Peyer's patch (tissue), 4 donors: ENCODE measurements around the gene PRDX3. TPM values are rescaled to one million over a fixed set of nuclear protein-coding genes. Genes with fewer than 3 reads are reported as not detected.

Source experiments
- DNase-seq, 3 donors: peaks; one replicate each; pipeline ENCODE4 v3.0.0-alpha.2; 2017 to 2019
- H3K27ac ChIP-seq, 4 donors: fragments of 200-600 bp; sonication (generic); one replicate each; pipeline ENCODE4 v1.5.1; 2016 to 2019
- H3K27me3 ChIP-seq, 2 donors: fragments of 200-600 bp; sonication (generic); one replicate each; pipeline ENCODE4 v1.5.1; 2019
- H3K36me3 ChIP-seq, 3 donors: fragments of 200-600 bp; sonication (generic); one replicate each; pipeline ENCODE4 v1.5.1; 2016 to 2019
- H3K4me1 ChIP-seq, 4 donors: fragments of 200-600 bp; sonication (generic); one replicate each; pipeline ENCODE4 v1.5.1; 2016 to 2019
- H3K4me3 ChIP-seq, 4 donors: fragments of 200-600 bp; sonication (generic); 1 replicate in 3 of 4; 2 replicates in 1 of 4; pipeline ENCODE4 v1.5.1; 2016 to 2019; ENCODE audit warnings: mild to moderate bottlenecking in 1 of 4
- H3K9me3 ChIP-seq, 4 donors: fragments of 200-600 bp; sonication (generic); one replicate each; pipeline ENCODE4 v1.5.1; 2016 to 2019; ENCODE audit warnings: mild to moderate bottlenecking in 1 of 4
- CTCF ChIP-seq, 6 experiments: fragments of 450-650 bp in 4 of 6; fragments of 200-600 bp in 2 of 6; sonication (generic) in 1 of 6; IDR thresholded peaks; one replicate each; pipeline ENCODE4 v1.5.1; 2017 to 2019; ENCODE audit warnings: antibody characterized with exemption in 6 of 6, mild to moderate bottlenecking in 3 of 6, moderate library complexity in 1 of 6
- POLR2A ChIP-seq, 2 donors: fragments of 450-650 bp; IDR thresholded peaks; one replicate each; pipeline ENCODE4 v1.5.1; 2017; ENCODE audit warnings: antibody characterized with exemption in 2 of 2, mild to moderate bottlenecking in 2 of 2, moderate library complexity in 2 of 2
- total RNA-seq, 4 donors: library from RNA; depleted of rRNA; stranded (reverse); fragments of >200 nt; gene quantifications; one replicate each; pipeline ENCODE4 v1.1.0, GENCODE V29; 2016

PRDX3 gene
- total RNA-seq, 4 donors from 2014 or later, result 76.2 to 138 (median 107) TPM

GRCh38 chr10:119205894-119206602, 27.4 kb upstream of the PRDX3 start:
- TF ChIP-seq POLR2A (IDR thresholded peaks at IDR 0.05), result no peak
- TF ChIP-seq CTCF (IDR thresholded peaks at IDR 0.05), result no peak
- H3K4me1 ChIP-seq, result peaks cover 0 to 14% (median 8%) of the 10 kb centered on the region in 4 donors
- no peaks in the 10 kb centered on the region for H3K27me3 ChIP-seq
- H3K36me3 ChIP-seq, result no peaks in the 10 kb centered on the region
- H3K27ac ChIP-seq, result peak overlapping the region; percentile 97 to 100 (median 98)
- DNase-seq, result peak; percentile 77 to 88 (median 81)
- no peaks in the 10 kb centered on the region for H3K9me3 ChIP-seq
- H3K4me3 ChIP-seq, result peak overlapping the region; percentile 85 to 95 (median 90)

GRCh38 chr10:119203006-119203405, 24.4 kb upstream of the PRDX3 start:
- Histone ChIP-seq H3K27me3 (no peaks in the 10 kb centered on the region), H3K27ac (no peak overlapping the region), H3K9me3 (no peaks in the 10 kb centered on the region), H3K36me3 (no peaks in the 10 kb centered on the region), H3K4me3 (no peak overlapping the region), H3K4me1 (peaks cover 0 to 9% (median 7%) of the 10 kb centered on the region in 4 donors)
- DNase-seq, result no peak
- TF ChIP-seq POLR2A (IDR thresholded peaks at IDR 0.05) (no peak), CTCF (IDR thresholded peaks at IDR 0.05) (no peak)

GRCh38 chr10:119201233-119201632, 22.6 kb upstream of the PRDX3 start:
- TF ChIP-seq CTCF (IDR thresholded peaks at IDR 0.05), result no peak
- TF ChIP-seq POLR2A (IDR thresholded peaks at IDR 0.05), result no peak

GRCh38 chr10:119199231-119199992, 20.8 kb upstream of the PRDX3 start:
- H3K4me1 ChIP-seq, result no peaks in the 10 kb centered on the region
- peak; percentile 40 to 81 (median 58) for DNase-seq
- no peak overlapping the region for H3K27ac ChIP-seq
- no peak overlapping the region for H3K4me3 ChIP-seq
- no peaks in the 10 kb centered on the region for H3K9me3 ChIP-seq
- TF ChIP-seq CTCF (IDR thresholded peaks at IDR 0.05) (peak; percentile 28 to 93 (median 73)), POLR2A (IDR thresholded peaks at IDR 0.05) (no peak)
- no peaks in the 10 kb centered on the region for H3K27me3 ChIP-seq
- no peaks in the 10 kb centered on the region for H3K36me3 ChIP-seq

More at GRCh38 chr10:119201233-119201632, 22.6 kb upstream of the PRDX3 start:
- DNase-seq, result no peak
- Histone ChIP-seq H3K27ac (no peak overlapping the region), H3K4me3 (no peak overlapping the region), H3K36me3 (no peaks in the 10 kb centered on the region), H3K9me3 (no peaks in the 10 kb centered on the region), H3K4me1 (peaks cover 0 to 6% (median 6%) of the 10 kb centered on the region in 4 donors), H3K27me3 (no peaks in the 10 kb centered on the region)

- DNase-seq, result peak in 1 of 3 donors; percentile 54
- Histone ChIP-seq H3K4me1 (no peaks in the 10 kb centered on the region), H3K4me3 (no peak overlapping the region), H3K27me3 (no peaks in the 10 kb centered on the region), H3K36me3 (no peaks in the 10 kb centered on the region), H3K9me3 (no peaks in the 10 kb centered on the region), H3K27ac (no peak overlapping the region)
- TF ChIP-seq CTCF (IDR thresholded peaks at IDR 0.05) (peak in 5 of 6 experiments; percentile 16 to 38 (median 34)), POLR2A (IDR thresholded peaks at IDR 0.05) (no peak)
These were observed 19.8 kb upstream of the PRDX3 start for GRCh38 chr10:119198438-119198837.
